Measurements from ENCODE around the gene CCL22. TPM values are rescaled to one million over a fixed set of nuclear protein-coding genes. Genes with fewer than 3 reads are reported as not detected.

Gene CCL22
- total RNA-seq, 1 experiment from 2014 or later: 0.66 TPM

GRCh38 chr16:57367116-57367752 is 8.7 kb downstream of the CCL22 start:
- H3K9ac ChIP-seq (ENCODE audit: low read length): no peak overlapping the region
- no peaks in the 10 kb centered on the region for H3K4me1 ChIP-seq (ENCODE audit: control insufficient read depth in 1 of 2, insufficient read depth in 2 of 2, low read length in 2 of 2)
- H3K27me3 ChIP-seq (ENCODE audit: insufficient read depth, low read length): no peaks in the 10 kb centered on the region
- ATAC-seq: no peak
- no TSS peak for BruUV-seq (replicated peaks)
- no peaks in the 10 kb centered on the region for H3K9me3 ChIP-seq (ENCODE audit: control insufficient read depth in 1 of 2, insufficient read depth in 1 of 2, low read depth in 1 of 2, low read length in 2 of 2)
- ChIA-PET RAD21 (ENCODE audit: low non-redundant PET in 1 of 2, low total read pairs in 2 of 2, uncharacterized antibody in 2 of 2, unreplicated experiment in 2 of 2) (no interaction called here), POLR2A (no interaction called here), CTCF (no interaction called here)
- no peak overlapping the region for H2AFZ ChIP-seq (ENCODE audit: low read depth, low read length, poor library complexity, severe bottlenecking)
- no peaks in the 10 kb centered on the region for H4K20me1 ChIP-seq (ENCODE audit: insufficient read depth)
- H3K36me3 ChIP-seq (ENCODE audit: control insufficient read depth in 1 of 2, insufficient read depth in 2 of 2, low read length in 2 of 2): no peaks in the 10 kb centered on the region
- intact Hi-C loops (cut with micrococcal nuclease): no loop called here
- DNase-seq (ENCODE audit: low read depth, low spot score): no peak
- H3K4me2 ChIP-seq (ENCODE audit: low read length): no peak overlapping the region
- no peaks in the 10 kb centered on the region for H3K79me2 ChIP-seq (ENCODE audit: insufficient read depth, low read length)
- H3K9me2 ChIP-seq (ENCODE audit: insufficient read depth): no peaks in the 10 kb centered on the region
- TF ChIP-seq EZH2 (IDR thresholded peaks at IDR 0.05) (no peak), ATF3 (IDR thresholded peaks at IDR 0.05) (no peak)
- H3K27ac ChIP-seq (ENCODE audit: low read depth, low read length): no peak overlapping the region
- no peak overlapping the region for H3K4me3 ChIP-seq (replicated peaks in 1 of 2; ENCODE audit: low read depth in 1 of 2, low read length in 2 of 2)

GRCh38 chr16:57371494-57372371 is 13.2 kb downstream of the CCL22 start:
- no peak overlapping the region for H3K9ac ChIP-seq (ENCODE audit: low read length)
- no TSS peak for BruUV-seq (replicated peaks)

More at GRCh38 chr16:57371494-57372371, 13.2 kb downstream of the CCL22 start:
- no peak overlapping the region for H3K4me2 ChIP-seq (ENCODE audit: low read length)
- no peaks in the 10 kb centered on the region for H3K9me3 ChIP-seq (ENCODE audit: control insufficient read depth in 1 of 2, insufficient read depth in 1 of 2, low read depth in 1 of 2, low read length in 2 of 2)
- ChIA-PET RAD21 (ENCODE audit: low non-redundant PET in 1 of 2, low total read pairs in 2 of 2, uncharacterized antibody in 2 of 2, unreplicated experiment in 2 of 2) (no interaction called here), POLR2A (no interaction called here), CTCF (no interaction called here)
- H3K9me2 ChIP-seq (ENCODE audit: insufficient read depth): no peaks in the 10 kb centered on the region
- H3K36me3 ChIP-seq (ENCODE audit: control insufficient read depth in 1 of 2, insufficient read depth in 2 of 2, low read length in 2 of 2): no peaks in the 10 kb centered on the region
- H3K27me3 ChIP-seq (ENCODE audit: insufficient read depth, low read length): no peaks in the 10 kb centered on the region
- DNase-seq (ENCODE audit: low read depth, low spot score) (no peak), ATAC-seq (no peak)
- no peak overlapping the region for H3K4me3 ChIP-seq (replicated peaks in 1 of 2; ENCODE audit: low read depth in 1 of 2, low read length in 2 of 2)
- H4K20me1 ChIP-seq (ENCODE audit: insufficient read depth): no peaks in the 10 kb centered on the region
- peaks cover 0 to under 1% of the 10 kb centered on the region in 2 experiments; a peak in 2 of 4 replicates for H3K4me1 ChIP-seq (ENCODE audit: control insufficient read depth in 1 of 2, insufficient read depth in 2 of 2, low read length in 2 of 2)
- H2AFZ ChIP-seq (ENCODE audit: low read depth, low read length, poor library complexity, severe bottlenecking): no peak overlapping the region
- H3K79me2 ChIP-seq (ENCODE audit: insufficient read depth, low read length): no peaks in the 10 kb centered on the region
- intact Hi-C loops (cut with micrococcal nuclease): no loop called here
- H3K27ac ChIP-seq (ENCODE audit: low read depth, low read length): no peak overlapping the region
- TF ChIP-seq POLR2AphosphoS5 (IDR thresholded peaks at IDR 0.05; ENCODE audit: low read depth, low read length) (no peak), TCF7L2 (IDR thresholded peaks at IDR 0.05; ENCODE audit: borderline replicate concordance, extremely low read depth, insufficient read depth, insufficient read length) (no peak), YY1 (IDR thresholded peaks at IDR 0.05; ENCODE audit: extremely low read depth, insufficient replicate concordance, low read depth, low read length) (no peak), EZH2 (IDR thresholded peaks at IDR 0.05) (no peak), REST (IDR thresholded peaks at IDR 0.05; ENCODE audit: low read depth) (no peak)
- TF ChIP-seq, protein P1, sequence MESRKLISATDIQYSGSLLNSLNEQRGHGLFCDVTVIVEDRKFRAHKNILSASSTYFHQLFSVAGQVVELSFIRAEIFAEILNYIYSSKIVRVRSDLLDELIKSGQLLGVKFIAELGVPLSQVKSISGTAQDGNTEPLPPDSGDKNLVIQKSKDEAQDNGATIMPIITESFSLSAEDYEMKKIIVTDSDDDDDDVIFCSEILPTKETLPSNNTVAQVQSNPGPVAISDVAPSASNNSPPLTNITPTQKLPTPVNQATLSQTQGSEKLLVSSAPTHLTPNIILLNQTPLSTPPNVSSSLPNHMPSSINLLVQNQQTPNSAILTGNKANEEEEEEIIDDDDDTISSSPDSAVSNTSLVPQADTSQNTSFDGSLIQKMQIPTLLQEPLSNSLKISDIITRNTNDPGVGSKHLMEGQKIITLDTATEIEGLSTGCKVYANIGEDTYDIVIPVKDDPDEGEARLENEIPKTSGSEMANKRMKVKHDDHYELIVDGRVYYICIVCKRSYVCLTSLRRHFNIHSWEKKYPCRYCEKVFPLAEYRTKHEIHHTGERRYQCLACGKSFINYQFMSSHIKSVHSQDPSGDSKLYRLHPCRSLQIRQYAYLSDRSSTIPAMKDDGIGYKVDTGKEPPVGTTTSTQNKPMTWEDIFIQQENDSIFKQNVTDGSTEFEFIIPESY (IDR thresholded peaks at IDR 0.05; ENCODE audit: extremely low read depth, insufficient replicate concordance, low read length): no peak
